Heart left ventricle (tissue), 16 donors: Measurements from ENCODE around the gene VSTM2L. TPM values are rescaled to one million over a fixed set of nuclear protein-coding genes. Genes with fewer than 3 reads are reported as not detected.

Experiments used
- ATAC-seq, 4 donors: fragments of 200-7000 bp; cut with Tn5 transposase; one replicate each; pipeline ENCODE4 v1.9.1; 2020 to 2022; ENCODE audit warnings: moderate library complexity in 4 of 4, mild to moderate bottlenecking in 3 of 4, moderate number of reproducible peaks in 1 of 4
- DNase-seq, 5 donors: peaks; one replicate each; pipeline ENCODE4 v3.0.0-alpha.2; 2020
- H3K27ac ChIP-seq, 12 donors: fragments of 200-600 bp; sonication (generic) in 4 of 12; one replicate each; pipeline versions ENCODE4 v1.5.0 to v1.8.0; 2016 to 2022; ENCODE audit warnings: mild to moderate bottlenecking in 2 of 12
- H3K27me3 ChIP-seq, 9 donors: fragments of 200-600 bp; sonication (generic) in 2 of 9; one replicate each; pipeline versions ENCODE4 v1.5.1 to v1.8.0; 2016 to 2022; ENCODE audit warnings: mild to moderate bottlenecking in 3 of 9
- H3K36me3 ChIP-seq, 9 donors: fragments of 200-600 bp; sonication (generic) in 2 of 9; one replicate each; pipeline versions ENCODE4 v1.5.0 to v1.8.0; 2018 to 2022; ENCODE audit warnings: mild to moderate bottlenecking in 2 of 9
- H3K4me1 ChIP-seq, 12 donors: fragments of 200-600 bp; sonication (generic) in 4 of 12; one replicate each; pipeline versions ENCODE4 v1.5.0 to v1.8.0; 2016 to 2022; ENCODE audit warnings: mild to moderate bottlenecking in 3 of 12
- H3K4me3 ChIP-seq, 12 donors: fragments of 200-600 bp; sonication (generic) in 4 of 12; one replicate each; pipeline versions ENCODE4 v1.5.0 to v1.8.0; 2017 to 2022; ENCODE audit warnings: mild to moderate bottlenecking in 9 of 12, moderate library complexity in 4 of 12
- H3K9me3 ChIP-seq, 12 donors: fragments of 200-600 bp; sonication (generic) in 4 of 12; one replicate each; pipeline versions ENCODE4 v1.5.0 to v1.8.0; 2016 to 2022; ENCODE audit warnings: mild to moderate bottlenecking in 1 of 12
- CTCF ChIP-seq, 12 donors: fragments of 200-600 bp; sonication (generic) in 4 of 12; IDR thresholded peaks; one replicate each; pipeline versions ENCODE4 v1.5.0 to v1.8.0; 2018 to 2022; ENCODE audit warnings: antibody characterized with exemption in 12 of 12, mild to moderate bottlenecking in 5 of 12
- POLR2A ChIP-seq, 2 donors: fragments of 450-650 bp; IDR thresholded peaks; one replicate each; pipeline ENCODE4 v1.6.1; 2017; ENCODE audit warnings: antibody characterized with exemption in 2 of 2, mild to moderate bottlenecking in 2 of 2, moderate library complexity in 2 of 2
- WGBS, 4 donors: extraction: QIAGEN DNeasy Blood & Tissue Kit in 2 of 4; methylation state at CpG; one replicate each; pipeline versions ENCODE4 v1.1.5 to v1.1.7; 2013 to 2018; 5-methylcytosine and 5-hydroxymethylcytosine counted together
- intact Hi-C, 10 donors: fragments of 100-400 bp; cut with DNase I; formaldehyde crosslinking; loops; one replicate each; pipeline versions ENCODE4 v1.11.1 to v1.14.2; 2022
- polyA plus RNA-seq, 2 donors: library from polyadenylated mRNA; stranded (reverse); fragments of 200-250 nt; gene quantifications; one replicate each; pipeline ENCODE4 v1.2.3, GENCODE V29; 2013
- total RNA-seq, 9 donors: library from RNA; depleted of rRNA in 2 of 9; stranded (reverse); fragments of >200 nt in 2 of 9; fragmentation: NEBNext Ultra II Directional in 3 of 9; extraction: Animal tissue kit (Norgen Biotek cat#: 25700) in 3 of 9; gene quantifications; one replicate each; pipeline versions ENCODE4 v1.1.0 to v1.2.4, GENCODE V29; 2016 to 2023
- donor health status: ischemic (EF 13 %, LVEDD 7.1; RV severe dilation, severe dysfunction).
- donor health status: healthy with polysubstance abuse.
- donor health status: DM: no; HTN: yes; CAD: no.
- donor health status: DM: no; HTN: no; CAD: no.
- donor health status: ischemic (EF 25% LVEDD 6.9; RV normal size, moderate dysfunction).
- donor health status: ischemic (EF 25% LVEDD 5.7; RV mildly dilated, moderate dysfunction).
- donor health status: healthy.
- donor health status: DM: yes; HTN: yes; CAD: no.
- donor health status: ischemic (EF 35%, LVEDD 5.7; RV mildly dilated, moderate dysfunction).
- donor health status: nonischemic (EF 11% LVEDD 7.7; RV severe dilation, severe dysfunction).
- donor health status: DM: yes; HTN: yes; CAD: no.
- donor health status: PGD.
- donor health status: ischemic (EF 29% LVEDD 5.4; RV normal size, mild dysfunction).
- donor health status: nonischemic (EF 23%, LVEDD 6.1; RV moderate dilation, normal function).

The VSTM2L gene
- total and polyA plus RNA-seq, 11 donors, result 3.7 to 49.5 (median 17.4) TPM

- Histone ChIP-seq H3K27me3 (peaks cover 17 to 82% (median 30%) of the 10 kb centered on the region in 9 donors), H3K27ac (no peak overlapping the region), H3K4me3 (no peak overlapping the region), H3K36me3 (no peaks in the 10 kb centered on the region), H3K9me3 (no peaks in the 10 kb centered on the region), H3K4me1 (peaks cover 0 to 13% (median 5%) of the 10 kb centered on the region in 12 donors)
- no peak for DNase-seq
- intact Hi-C loops, result loop anchor here in 3 of 10 donors (5.0 to 10.0 kb wide), 3 partner anchors 86 to 319 kb away; no protein-coding TSS in a partner anchor
- 48 to 67% (median 61%) methylated on average over 16 of the region's 16 CpGs for WGBS, 4 donors
- TF ChIP-seq POLR2A (IDR thresholded peaks at IDR 0.05), result no peak
- TF ChIP-seq CTCF (IDR thresholded peaks at IDR 0.05), result no peak
- ATAC-seq, result no peak
Observed at GRCh38 chr20:37905671-37906613, 3.0 kb downstream of the VSTM2L start.

GRCh38 chr20:37907330-37907676, 4.4 kb downstream of the VSTM2L start:
- intact Hi-C loops, result loop anchor here in 3 of 10 donors (5.0 to 10.0 kb wide), 3 partner anchors 85 to 317 kb away; no protein-coding TSS in a partner anchor
- no peak for ATAC-seq
- no peak for DNase-seq
- no peak overlapping the region for H3K4me3 ChIP-seq
- H3K36me3 ChIP-seq, result no peaks in the 10 kb centered on the region
- no peak overlapping the region for H3K27ac ChIP-seq
- TF ChIP-seq CTCF (IDR thresholded peaks at IDR 0.05), result no peak
- TF ChIP-seq POLR2A (IDR thresholded peaks at IDR 0.05), result no peak
- WGBS, 4 donors, result 45 to 55% (median 50%) methylated on average over 3 of the region's 3 CpGs
- H3K9me3 ChIP-seq, result no peaks in the 10 kb centered on the region
- H3K27me3 ChIP-seq, result peaks cover 15 to 73% (median 26%) of the 10 kb centered on the region in 9 donors
- H3K4me1 ChIP-seq, result peaks cover 0 to 12% (median 4%) of the 10 kb centered on the region in 12 donors

- DNase-seq (no peak), ATAC-seq (no peak)
- no peak for TF ChIP-seq POLR2A (IDR thresholded peaks at IDR 0.05)
- no peak for TF ChIP-seq CTCF (IDR thresholded peaks at IDR 0.05)
- H3K27me3 ChIP-seq, result peaks cover 10 to 74% (median 21%) of the 10 kb centered on the region in 9 donors
- H3K27ac ChIP-seq, result no peak overlapping the region
- no peaks in the 10 kb centered on the region for H3K36me3 ChIP-seq
- peaks cover 0 to 6% (median 0%) of the 10 kb centered on the region in 12 donors for H3K4me1 ChIP-seq
- H3K4me3 ChIP-seq, result no peak overlapping the region
- intact Hi-C loops, result loop anchor here in 3 of 10 donors (5.0 to 10.0 kb wide), 3 partner anchors 84 to 317 kb away; no protein-coding TSS in a partner anchor
- H3K9me3 ChIP-seq, result no peaks in the 10 kb centered on the region
- 23 to 36% (median 30%) methylated on average over 15 to 17 of the region's 17 CpGs for WGBS, 4 donors
Observed at GRCh38 chr20:37907677-37908401, 4.9 kb downstream of the VSTM2L start.

GRCh38 chr20:37911261-37911660, 8.3 kb downstream of the VSTM2L start:
- ATAC-seq, result no peak
- Histone ChIP-seq H3K27ac (no peak overlapping the region), H3K4me3 (no peak overlapping the region), H3K4me1 (peaks cover 0 to 19% (median 7%) of the 10 kb centered on the region in 12 donors), H3K27me3 (peaks cover 3 to 66% (median 13%) of the 10 kb centered on the region in 9 donors), H3K36me3 (no peaks in the 10 kb centered on the region), H3K9me3 (no peaks in the 10 kb centered on the region)
- intact Hi-C loops, result no loop called here
- no peak for DNase-seq
- 30 to 55% (median 47%) methylated on average over 9 of the region's 9 CpGs for WGBS, 4 donors
- TF ChIP-seq POLR2A (IDR thresholded peaks at IDR 0.05), result no peak
- no peak for TF ChIP-seq CTCF (IDR thresholded peaks at IDR 0.05)
